NCI-H1436 (cell line): ENCODE measurements around the gene CEACAM3.

Source experiments
- DNase-seq: peaks from one replicate; lab custom pipeline; 2025; lab: John Stamatoyannopoulos, UW

CEACAM3 gene

DNA sequence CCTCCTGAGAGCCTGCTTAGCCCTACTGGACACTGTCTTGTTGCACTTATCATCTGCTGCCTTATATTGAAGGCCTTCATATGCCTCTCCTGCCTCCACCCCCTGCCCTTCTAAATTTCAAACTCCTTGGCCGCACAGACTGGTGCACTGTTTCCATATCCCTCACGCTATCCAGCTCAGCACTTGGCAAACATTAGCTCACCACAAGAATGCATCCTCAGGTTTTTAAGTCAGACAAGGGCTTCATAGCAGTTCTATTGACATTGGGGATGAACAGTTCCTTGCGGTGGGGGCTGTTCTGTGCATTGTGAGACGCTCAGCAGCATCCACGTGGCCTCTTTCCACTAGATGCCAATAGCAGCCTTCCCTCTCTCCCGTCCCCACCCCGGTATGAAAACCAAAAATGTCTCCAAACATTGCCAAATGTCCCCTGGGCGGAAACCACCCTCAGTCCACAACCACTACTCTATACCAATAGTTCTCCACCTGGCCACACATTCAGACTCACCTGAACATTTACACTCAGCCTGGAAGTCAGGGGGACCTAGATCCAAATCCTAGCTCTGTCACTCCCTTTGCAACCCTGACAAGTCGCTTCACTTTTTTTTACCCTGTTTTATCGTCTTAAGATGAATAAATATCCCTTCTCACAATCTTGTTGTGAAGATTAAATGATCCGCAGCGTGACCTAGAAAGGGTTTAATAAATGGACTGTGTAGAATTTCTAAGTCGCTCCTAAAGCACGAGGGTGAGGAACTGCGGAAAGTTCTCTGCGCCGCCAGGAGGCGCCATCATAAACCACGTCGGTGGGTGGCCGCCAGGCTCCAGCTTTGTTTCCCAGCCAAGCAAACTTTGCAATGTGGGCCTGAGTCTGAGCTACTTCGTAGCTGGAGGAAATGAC is 3.6 kb upstream of the CEACAM3 start:
- DNase-seq: no peak

DNA sequence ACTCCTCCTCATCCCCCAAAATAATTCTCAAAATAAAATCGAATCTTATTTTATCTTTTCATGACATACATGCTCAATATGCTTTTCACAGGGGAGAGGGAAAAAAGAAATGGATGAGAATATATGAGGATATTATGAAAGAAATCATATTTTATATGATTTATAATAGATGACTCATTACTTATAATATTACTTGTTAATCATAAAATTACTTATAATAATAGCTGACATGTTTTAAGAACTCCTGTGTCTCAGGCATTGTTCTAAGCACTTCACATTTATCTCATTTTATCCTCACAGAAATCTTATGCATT is 3.0 kb upstream of the CEACAM3 start:
- DNase-seq: no peak

DNA sequence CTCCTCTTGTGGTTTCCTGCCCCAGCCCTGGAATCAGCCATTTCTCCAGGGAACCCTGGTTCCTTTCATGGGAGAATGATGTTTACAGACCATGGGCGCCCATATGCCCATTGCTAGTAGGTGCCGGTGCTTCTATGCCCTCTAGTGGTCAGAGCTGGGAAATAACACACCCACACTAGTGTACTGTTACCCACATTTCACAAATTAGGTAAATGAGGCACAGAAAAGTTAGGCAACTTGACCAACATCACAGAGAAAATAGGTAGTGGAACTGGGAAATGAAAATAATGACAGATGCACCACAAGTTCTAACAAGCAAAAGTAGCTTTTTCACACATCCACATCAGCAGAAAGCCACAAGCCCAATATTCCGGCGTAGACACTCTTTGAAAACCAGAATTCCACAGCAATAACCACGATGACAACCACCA is 1.3 kb upstream of the CEACAM3 start:
- peak; percentile 82 for DNase-seq

DNA sequence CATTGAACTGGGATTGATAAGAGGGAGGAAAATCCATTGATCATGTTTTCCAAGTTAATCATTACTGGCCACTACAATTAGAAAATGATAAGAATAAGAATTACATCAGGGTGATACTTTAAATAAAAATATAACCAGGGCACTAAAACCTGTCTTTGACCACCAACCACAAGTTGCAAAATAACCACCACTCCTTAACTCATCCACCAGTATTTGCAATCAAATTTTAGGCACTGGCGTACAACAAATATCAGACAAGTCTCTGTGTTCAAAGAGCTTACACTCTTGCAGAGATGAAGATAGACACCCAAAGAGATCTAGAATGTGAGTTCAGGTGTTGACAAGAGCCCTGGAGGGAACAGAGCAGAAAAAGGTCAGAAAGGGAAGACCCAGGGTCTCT is 514 bp downstream of the CEACAM3 start:
- no peak for DNase-seq

DNA sequence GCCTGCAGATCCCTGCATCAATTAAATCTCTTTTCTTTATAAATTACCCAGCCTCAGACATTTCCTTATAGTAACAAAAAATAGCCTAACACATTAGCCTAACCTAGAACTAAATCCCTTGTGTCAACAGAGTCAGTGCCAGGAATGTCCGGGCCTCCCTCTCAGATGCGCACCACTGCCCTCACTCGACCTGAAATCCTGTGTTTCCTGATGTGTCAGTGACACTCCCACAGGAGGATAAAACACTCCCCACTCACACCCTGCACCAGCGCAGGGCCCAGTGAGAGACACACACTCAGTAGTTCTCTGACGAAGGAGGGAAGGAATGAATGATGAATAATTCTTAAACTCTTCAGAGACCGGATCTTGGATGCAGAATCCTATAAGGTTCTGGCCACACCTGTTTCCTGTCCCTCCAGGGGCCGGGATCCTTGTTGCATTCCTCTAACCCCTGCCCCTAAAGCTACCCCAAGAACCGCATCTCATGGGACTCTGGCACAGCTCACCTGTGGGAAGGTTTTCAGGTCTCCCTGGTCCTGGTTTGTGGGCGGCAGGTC is 3.1 kb downstream of the CEACAM3 start:
- no peak for DNase-seq

DNA sequence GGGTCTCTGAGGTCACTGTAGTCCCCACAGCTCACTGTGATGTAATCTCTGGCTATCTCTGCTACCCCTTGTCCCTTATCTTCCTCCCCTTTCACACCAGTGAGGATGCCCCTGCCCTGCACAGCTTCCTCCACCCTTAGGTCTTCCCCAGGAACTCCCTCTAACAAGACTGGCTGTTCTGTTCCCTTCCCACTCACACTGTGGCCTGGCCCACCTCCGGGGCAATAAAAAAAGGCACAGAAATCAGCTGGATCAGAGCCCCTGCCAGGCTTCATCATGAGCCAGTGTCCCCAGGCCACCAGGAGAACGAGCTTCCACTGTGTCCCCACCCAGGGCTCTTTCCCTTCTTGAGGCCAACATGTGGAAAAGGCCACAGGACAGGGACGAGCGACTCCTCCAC is 4.6 kb downstream of the CEACAM3 start:
- DNase-seq: no peak

DNA sequence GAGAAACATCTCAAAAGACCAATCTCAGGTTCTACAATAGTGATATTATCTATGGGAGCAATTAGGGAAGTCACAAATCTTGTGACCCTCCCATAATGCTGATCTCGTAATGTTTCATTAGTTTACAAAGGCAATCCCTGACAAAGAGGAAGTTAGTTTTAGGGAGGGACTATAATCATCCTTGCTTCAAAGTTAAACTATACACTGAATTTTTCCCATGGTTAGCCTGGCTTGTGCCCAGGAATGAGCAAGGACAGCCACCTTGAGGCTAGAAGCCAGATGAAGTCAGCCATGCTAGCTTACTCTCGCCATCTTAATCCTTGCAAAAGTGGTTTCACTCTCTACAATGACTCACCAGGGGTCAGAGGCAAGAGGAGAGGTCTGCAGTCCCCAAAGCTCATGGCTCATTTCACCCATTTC is 5.4 kb downstream of the CEACAM3 start:
- no peak for DNase-seq

DNA sequence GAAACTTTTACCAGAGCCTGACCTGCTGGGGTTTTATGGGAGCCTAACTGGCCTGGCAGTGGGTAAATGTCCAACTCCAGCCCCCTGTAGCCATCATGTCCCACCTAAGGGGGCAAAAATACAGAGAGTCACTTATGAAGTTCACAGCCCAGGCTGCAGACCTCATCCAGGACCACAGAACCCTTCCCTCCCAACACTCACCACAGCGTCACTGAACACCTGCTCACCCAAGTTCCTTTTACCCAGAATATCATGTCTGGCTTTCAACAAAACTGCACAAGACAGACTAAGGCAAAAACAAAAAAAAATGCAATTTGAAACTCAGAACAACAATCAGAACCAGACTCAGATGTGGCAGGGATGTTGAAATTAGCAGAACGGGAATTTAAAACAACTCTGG is 6.4 kb downstream of the CEACAM3 start:
- no peak for DNase-seq

DNA sequence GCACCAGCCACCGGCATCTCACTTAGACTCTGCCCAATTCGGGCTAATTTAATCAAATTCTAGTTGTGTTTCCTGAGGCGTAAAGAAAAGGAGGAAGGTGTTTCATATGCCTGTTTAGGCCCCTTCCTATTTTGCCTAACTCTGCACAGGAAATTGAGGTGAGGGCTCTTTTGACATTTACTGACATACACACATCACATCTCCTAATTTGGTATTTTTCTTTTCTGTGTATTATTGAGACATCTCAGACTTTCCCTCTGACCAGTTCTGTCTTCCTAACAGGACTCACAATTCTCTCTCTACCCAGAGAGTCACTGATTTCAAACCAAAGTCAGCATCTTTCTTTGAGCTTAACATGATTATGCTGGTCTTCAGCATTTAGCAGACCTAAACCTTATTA is 7.9 kb downstream of the CEACAM3 start:
- DNase-seq: no peak

DNA sequence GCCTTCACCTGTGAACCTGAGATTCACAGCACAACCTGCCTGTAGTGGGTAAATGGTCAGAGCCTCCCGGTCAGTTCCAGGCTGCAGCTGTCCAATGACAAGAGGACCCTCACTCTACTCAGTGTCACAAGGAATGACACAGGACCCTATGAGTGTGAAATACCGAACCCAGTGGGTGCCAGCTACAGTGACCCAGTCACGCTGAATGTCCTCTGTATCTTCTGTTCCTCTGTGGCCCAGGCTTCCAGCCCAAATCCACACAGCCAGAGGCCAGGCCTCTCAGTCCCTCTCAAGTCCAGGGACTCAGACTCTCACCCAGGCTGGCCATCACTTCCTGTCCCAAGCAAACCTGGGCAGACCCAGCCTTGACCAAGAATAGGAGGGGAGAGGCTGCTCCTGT is 10.8 kb downstream of the CEACAM3 start:
- DNase-seq: no peak

DNA sequence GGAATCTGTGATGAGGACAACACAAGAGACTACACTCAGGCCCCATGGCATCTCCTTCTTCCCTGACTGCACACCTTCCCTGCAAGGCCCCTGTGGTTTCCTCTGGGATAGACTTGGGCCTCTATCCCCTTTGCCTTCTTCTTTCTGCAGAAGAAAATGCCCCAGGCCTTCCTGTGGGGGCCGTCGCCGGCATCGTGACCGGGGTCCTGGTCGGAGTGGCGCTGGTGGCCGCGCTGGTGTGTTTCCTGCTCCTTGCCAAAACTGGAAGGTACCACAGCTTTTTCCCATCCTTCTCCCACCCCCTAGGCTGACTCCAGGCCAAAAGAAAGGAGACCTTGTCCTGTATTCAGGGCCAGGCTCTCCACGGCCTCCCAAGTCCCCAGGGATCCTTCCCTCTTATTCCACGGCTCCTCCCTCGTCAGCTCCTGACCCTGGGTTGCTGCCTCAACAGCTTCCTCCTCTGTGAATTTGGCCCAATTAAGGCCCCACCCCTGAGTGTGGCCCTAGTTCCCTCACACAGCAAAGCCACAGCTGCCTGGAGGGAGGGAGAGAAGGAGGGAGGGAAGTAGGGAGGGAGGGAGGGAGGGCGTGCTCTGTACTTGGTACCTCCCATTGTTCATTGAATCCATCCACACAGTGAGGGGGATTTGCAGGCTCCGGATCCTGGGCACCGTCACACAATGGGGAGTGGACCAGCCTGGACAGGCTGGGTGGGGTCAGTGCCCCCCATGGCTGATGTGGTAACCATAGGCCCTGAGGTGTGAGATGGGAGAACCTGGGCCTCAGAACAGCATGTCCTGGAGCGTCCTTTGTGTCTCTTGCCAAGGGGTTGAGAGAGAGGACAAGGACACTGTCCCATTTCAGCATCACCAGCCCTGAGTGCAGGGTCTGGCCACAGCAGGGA is 12.5 kb downstream of the CEACAM3 start:
- no peak for DNase-seq

DNA sequence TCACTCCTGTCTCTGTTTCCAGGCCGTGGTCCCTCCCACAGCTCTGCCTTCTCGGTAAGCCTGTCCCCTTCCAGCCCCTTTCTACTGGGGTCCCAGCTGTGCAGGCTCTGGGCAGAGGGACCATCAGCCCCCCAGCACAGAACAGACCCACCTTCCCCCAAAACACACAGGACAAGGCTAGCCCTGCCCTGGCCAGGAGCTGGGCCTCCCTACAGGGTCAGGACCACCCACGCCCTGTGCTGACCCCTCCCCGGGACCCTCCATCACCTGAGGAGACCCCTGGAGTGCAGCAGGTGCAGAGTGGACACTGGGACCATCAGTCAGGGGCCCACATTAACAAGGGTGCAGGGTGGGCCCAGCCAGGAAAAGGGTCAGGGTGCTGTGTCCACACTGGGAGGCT is 13.9 kb downstream of the CEACAM3 start:
- DNase-seq: no peak

DNA sequence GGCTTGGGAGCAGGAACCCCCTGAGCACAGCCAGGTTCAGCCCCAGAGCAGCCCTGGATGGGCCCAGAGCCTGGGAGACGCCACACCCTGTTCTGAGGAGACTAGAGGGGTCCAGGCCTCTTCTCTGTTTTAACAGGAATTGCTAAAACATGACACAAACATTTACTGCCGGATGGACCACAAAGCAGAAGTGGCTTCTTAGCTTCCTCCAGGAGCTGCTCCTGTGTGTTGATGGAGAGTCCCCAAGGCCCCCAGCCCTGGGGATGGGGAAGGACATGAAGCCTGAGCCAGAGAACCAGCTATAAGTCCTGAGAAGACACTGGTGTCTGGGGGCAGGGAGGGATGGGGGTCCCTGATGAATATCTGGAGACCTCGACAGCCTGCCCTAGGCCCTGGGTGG is 14.6 kb downstream of the CEACAM3 start:
- DNase-seq: no peak

DNA sequence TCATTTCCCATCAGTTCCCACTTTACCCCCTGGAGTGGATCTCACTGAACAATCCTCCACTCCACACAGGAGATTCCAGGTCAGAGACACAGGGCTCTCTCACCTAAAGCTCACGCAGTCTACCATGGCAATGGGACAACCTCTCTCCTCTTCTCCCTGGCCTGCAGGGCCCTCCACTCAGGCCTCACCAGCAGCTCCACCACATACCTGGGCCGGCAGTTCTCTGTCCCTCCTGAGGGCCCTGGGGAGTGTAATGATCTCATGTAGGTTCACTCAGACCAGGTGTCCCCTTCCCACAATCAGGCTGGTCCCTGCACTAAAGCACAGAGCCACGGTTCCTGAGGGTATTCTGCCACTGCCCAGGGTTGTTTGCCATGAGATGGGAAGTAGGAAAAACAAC is 15.6 kb downstream of the CEACAM3 start:
- DNase-seq: no peak

DNA sequence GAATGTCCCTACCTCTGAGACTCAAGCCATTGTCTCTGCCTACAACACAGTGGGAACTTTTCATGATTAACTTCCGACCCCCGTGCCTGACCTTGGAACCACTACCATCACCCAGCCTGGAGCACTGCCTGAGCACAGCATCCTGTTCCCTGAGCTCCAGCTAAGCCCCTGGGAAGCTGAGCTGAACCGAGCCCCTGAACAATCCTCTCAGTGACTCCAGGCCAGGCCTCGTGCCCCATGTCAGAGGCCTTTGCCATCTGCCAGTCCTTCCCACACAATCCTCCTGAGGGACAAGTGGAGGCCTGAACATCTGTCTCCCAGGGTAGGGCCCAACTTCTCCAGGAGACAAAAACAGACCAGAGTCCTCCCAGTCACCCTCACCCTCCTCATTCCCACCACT is 17.5 kb downstream of the CEACAM3 start:
- no peak for DNase-seq

DNA sequence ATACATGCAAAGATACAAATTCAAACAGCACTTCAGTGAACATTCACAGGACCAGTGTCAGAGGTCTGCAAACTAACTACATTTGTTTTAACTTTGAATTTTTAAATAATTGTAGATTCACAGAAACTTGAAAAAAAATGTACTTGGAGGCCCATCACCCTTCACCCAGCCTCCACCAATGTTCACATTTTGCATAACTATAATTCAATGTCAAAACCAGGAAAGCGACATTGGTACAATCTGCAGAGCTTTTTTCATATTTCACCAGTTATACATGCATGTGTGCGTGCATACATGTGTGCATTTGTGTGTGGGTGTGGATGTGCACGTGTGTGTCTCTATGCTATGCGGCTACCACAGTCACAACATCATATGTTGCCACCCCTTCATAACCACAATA is 18.9 kb downstream of the CEACAM3 start:
- DNase-seq: no peak

DNA sequence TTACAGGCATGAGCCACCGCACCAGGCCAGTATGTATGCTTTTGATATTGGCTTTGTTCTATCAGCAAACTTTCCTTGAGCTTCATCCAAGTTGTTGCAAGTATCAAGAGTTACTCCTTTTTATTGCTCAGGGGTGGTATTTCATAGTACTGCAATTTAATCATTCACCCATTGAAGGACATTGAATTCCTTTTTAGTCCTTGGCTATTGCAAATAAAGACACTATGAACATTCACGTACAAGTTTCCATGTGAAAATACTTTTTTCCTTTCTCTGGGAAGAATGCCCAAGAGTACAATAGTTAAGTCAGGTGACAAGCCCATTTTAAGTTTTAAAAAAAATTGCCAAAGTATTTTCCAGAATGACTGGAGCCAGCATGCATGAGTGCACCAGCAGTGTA is 20.4 kb downstream of the CEACAM3 start:
- DNase-seq: no peak

DNA sequence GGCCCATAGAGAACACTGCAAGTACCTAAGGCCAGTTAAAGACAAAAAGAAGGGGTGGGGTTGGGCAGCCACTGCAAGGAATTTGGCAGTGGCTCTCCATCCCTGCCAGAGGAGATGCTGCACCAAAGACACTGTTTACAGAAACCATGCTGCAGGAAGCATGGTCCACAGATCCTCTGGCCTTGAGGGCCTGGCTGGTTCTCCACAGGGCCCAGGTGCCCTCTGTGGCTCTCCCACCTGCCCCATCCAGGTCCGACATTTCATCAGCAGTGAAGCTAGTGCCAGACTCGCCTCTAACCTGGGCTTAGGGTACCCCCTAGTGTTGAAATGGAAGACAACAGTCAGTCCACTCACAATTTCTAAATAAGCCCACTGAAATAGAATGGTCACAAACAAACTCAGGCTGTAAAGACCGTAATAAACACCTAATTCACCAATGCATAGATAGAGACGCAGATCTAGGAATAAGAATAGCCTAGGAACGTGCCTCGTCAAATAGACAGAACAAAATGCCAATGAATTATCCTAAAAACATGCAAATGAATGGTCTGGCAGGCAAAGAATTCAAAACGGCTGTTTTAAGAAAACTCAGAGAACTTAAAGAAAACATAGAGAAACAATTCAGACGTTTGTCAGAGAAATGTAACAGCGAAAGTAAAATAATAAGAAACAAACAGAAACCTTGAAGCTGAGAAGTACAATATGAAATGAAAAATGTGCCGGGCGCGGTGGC is 24.8 kb downstream of the CEACAM3 start:
- peak; percentile 81 for DNase-seq

DNA sequence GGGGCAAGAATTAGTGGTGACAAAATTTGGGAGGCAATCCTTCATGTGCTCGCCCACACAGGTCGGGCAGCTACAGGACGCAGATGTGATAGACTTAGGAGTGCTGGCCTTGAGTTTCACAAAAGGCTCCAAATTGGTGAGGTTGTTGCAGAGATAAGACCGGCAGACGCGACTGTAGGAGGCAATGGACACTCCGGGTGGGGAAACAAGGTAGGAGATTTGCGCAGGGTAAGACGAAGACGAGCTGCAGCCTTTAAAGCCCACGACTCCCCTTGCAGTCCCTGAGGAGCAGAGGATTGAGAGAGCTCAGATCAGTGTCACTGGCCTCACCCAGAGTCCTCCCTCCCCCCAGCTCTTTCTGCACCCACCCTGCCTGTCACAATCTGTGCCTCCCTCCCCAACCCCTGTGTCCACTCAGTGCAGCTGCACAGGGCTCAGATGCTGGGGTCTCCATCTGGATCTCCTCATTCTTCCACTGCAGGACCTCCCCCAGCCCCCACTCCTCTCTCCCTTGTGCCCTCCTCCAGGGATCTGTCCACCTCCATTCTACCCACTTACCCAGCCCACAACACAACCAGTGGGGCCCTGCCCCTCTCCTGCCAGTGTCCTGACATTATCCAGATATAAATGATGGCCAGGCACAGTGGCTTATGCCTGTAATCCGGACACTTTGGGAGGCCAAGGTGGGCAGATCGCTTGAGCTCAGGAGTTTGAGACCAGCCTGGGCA is 41.8 kb downstream of the CEACAM3 start:
- no peak for DNase-seq

DNA sequence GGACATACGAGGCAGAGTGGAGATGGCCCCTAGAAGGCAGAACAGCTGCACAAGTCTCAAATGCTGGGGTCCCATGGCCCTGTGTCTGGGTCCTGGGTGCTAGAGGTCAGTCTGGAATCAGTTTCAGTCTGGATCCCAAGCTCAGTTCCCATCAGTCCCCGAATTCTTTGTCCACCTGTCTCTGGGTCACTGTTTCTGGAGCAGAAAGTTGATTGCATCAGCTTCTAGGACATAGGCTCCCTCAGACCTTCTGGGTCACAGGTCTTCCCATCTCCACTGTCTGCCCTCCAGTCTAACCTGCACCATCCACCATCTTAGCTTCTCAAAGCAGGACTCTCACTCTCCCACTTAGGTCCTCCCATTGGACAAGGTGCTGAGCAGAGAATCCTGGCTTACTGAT is 42.8 kb downstream of the CEACAM3 start:
- no peak for DNase-seq

DNA sequence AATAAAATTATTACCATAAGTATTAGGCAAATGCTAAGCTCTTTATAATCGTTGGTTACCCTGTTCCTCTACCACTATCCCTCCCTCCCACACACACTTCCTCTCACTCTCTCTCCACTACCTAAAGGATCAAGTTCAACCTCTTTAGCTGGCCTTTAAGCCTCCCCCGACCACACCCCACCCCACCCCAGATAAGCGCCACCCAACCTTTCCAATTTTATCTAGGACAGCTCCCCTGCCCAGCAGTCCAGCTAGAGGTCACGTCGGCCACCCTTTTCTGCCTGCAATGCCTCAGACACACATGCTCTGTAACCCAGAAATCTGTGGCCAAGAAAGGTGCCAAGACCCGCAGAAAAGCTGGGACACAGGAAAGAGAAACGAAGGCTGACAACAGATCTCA is 47.0 kb downstream of the CEACAM3 start:
- DNase-seq: no peak

DNA sequence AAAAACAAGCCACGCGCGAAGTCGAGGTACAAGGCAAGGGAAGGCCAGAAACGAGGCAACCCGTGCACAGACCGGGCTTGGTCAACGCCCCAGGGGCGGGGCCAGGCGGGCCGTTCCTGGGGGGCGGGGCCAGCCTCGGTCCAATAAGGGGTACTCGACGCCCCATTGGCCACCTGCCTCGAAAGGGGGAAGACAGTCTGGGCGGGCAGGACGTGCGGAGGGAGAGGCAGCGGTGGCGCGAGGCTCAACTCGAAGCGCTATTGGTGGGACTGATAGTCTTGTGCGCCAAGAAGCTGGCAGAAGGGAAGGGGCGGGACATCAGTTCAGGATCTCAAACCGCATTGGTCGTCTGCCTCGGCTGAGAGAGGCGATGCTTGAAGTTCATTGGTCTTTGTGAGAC is 48.2 kb downstream of the CEACAM3 start, which contains the start of gene LYPD4:
LYPD4 (minus strand) TSS at position 83 of the 400 bp plus-strand sequence. CDS start 5,398 bp downstream, outside the sequence.
- DNase-seq: no peak
